K562 (cell line): Measurements from ENCODE around the gene NUTF2. TPM values are rescaled to one million over a fixed set of nuclear protein-coding genes. Genes with fewer than 3 reads are reported as not detected.

ENCODE experiments used
- CSDE1 ChIP-seq, 2 experiments: fragments of 450-650 bp; IDR thresholded peaks; 2 replicates each; pipeline ENCODE4 v1.6.1; 2016; ENCODE audit warnings: mild to moderate bottlenecking in 1 of 2
- E2F8 ChIP-seq: fragments of 450-650 bp; IDR thresholded peaks from 2 replicates; pipeline ENCODE4 v1.7.1; 2018; ENCODE audit warnings: mild to moderate bottlenecking, low read depth; ENCODE audit not compliant: partially characterized antibody
- FOS ChIP-seq: IDR thresholded peaks from 3 replicates; pipeline ENCODE4 v1.6.1; 2011; ENCODE audit not compliant: insufficient read length; ENCODE audit errors: extremely low read depth
- HOMEZ ChIP-seq: fragments of 250-450 bp; sonication (Bioruptor Pico); IDR thresholded peaks from 2 replicates; pipeline ENCODE4 v1.4.0; 2020; ENCODE audit warnings: mild to moderate bottlenecking, moderate library complexity
- KDM2B ChIP-seq: fragments of 250-450 bp; sonication (Bioruptor Pico); IDR thresholded peaks from 2 replicates; pipeline ENCODE4 v1.8.0; 2021; ENCODE audit warnings: mild to moderate bottlenecking, moderate library complexity
- PKNOX1 ChIP-seq: fragments of 450-650 bp; IDR thresholded peaks from 2 replicates; pipeline ENCODE4 v1.6.1; 2016
- RCOR1 ChIP-seq, 2 experiments: IDR thresholded peaks; 2 replicates each; pipeline ENCODE4 v1.6.1; 2012; ENCODE audit warnings: low read depth in 2 of 2, low read length in 2 of 2, borderline replicate concordance in 1 of 2, improper control_type of control experiment in 1 of 2
- SIN3A ChIP-seq, 2 experiments: fragments of 150-350 bp in 1 of 2; IDR thresholded peaks; 2 replicates each; pipeline ENCODE4 v1.6.1; 2011 to 2016; ENCODE audit warnings: borderline replicate concordance in 2 of 2, low read depth in 2 of 2, low read length in 2 of 2, mild to moderate bottlenecking in 2 of 2, moderate library complexity in 2 of 2; ENCODE audit not compliant: control insufficient read depth in 1 of 2
- SRSF3 ChIP-seq: fragments of 200-400 bp; formaldehyde crosslinking; IDR thresholded peaks from 2 replicates; pipeline ENCODE4 v1.6.1; 2016; ENCODE audit warnings: mild to moderate bottlenecking, low read length, moderate library complexity; ENCODE audit not compliant: insufficient read depth
- ZNF282 ChIP-seq: sonication (generic); formaldehyde crosslinking; IDR thresholded peaks from 2 replicates; pipeline ENCODE4 v1.8.1; 2023; ENCODE audit warnings: missing genetic modification reagents
- polyA plus RNA-seq, 8 experiments: library from polyadenylated mRNA; depleted of rRNA in 4 of 8; stranded (reverse) in 5 of 8; unstranded in 3 of 8; fragments of >200 nt; fragmentation: Nextera tagmentation in 2 of 8; fragmentation: Illumina TruSeq in 1 of 8; extraction: Ambion mirVana in 2 of 8; extraction: Trizol in 1 of 8; gene quantifications; 2 replicates each; pipeline versions ENCODE4 v1.2.1 to v1.2.3, GENCODE V29; 2011 to 2014; ENCODE audit warnings: inconsistent platforms in 1 of 8, missing spikeins in 1 of 8
- total RNA-seq, 7 experiments: library from RNA; depleted of rRNA in 6 of 7; stranded (reverse); fragments of >200 nt in 6 of 7; fragmentation: Illumina TruSeq in 2 of 7; extraction: Trizol in 2 of 7; gene quantifications; 2 replicates each; pipeline versions ENCODE4 v1.2.1 to v1.2.3, GENCODE V29; 2011 to 2021; ENCODE audit warnings: low replicate concordance in 1 of 7
- TF ChIP-seq, protein P1 (sequence below): IDR thresholded peaks from 3 replicates; pipeline ENCODE4 v1.6.1; 2011; ENCODE audit warnings: borderline replicate concordance, mild to moderate bottlenecking; ENCODE audit not compliant: insufficient read length, insufficient read depth
- TF ChIP-seq, protein P2 (sequence below): IDR thresholded peaks from 2 replicates; pipeline ENCODE4 v1.6.1; 2014; ENCODE audit warnings: antibody characterized with exemption
- TF ChIP-seq, protein P3 (sequence below): fragments of 250-450 bp; sonication (Bioruptor Pico); IDR thresholded peaks from 2 replicates; pipeline ENCODE4 v1.4.0; 2020; ENCODE audit warnings: mild to moderate bottlenecking, moderate library complexity, borderline replicate concordance

Gene NUTF2
- total and polyA plus RNA-seq, 9 of the 15 experiments (the other 6 are each of a cell fraction or from before 2014, with no cell fraction given): 106 to 248 (median 147) TPM

- TF ChIP-seq, protein P1, sequence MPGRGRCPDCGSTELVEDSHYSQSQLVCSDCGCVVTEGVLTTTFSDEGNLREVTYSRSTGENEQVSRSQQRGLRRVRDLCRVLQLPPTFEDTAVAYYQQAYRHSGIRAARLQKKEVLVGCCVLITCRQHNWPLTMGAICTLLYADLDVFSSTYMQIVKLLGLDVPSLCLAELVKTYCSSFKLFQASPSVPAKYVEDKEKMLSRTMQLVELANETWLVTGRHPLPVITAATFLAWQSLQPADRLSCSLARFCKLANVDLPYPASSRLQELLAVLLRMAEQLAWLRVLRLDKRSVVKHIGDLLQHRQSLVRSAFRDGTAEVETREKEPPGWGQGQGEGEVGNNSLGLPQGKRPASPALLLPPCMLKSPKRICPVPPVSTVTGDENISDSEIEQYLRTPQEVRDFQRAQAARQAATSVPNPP: no peak
- no peak for TF ChIP-seq ZNF282 (CRISPR knock-in tag)
- no peak for TF ChIP-seq SIN3A (IDR thresholded peaks at IDR 0.05; ENCODE audit: borderline replicate concordance in 2 of 2, control insufficient read depth in 1 of 2, low read depth in 2 of 2, low read length in 2 of 2)
- no peak for TF ChIP-seq E2F8
- TF ChIP-seq, protein P2, sequence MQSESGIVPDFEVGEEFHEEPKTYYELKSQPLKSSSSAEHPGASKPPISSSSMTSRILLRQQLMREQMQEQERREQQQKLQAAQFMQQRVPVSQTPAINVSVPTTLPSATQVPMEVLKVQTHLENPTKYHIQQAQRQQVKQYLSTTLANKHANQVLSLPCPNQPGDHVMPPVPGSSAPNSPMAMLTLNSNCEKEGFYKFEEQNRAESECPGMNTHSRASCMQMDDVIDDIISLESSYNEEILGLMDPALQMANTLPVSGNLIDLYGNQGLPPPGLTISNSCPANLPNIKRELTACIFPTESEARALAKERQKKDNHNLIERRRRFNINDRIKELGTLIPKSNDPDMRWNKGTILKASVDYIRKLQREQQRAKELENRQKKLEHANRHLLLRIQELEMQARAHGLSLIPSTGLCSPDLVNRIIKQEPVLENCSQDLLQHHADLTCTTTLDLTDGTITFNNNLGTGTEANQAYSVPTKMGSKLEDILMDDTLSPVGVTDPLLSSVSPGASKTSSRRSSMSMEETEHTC: no peak
- TF ChIP-seq SRSF3: no peak
- 0 out of 2 replicates have a peak, but pooled peaks have one; percentile 12 for TF ChIP-seq PKNOX1
- no peak for TF ChIP-seq HOMEZ (CRISPR knock-in tag)
- no peak for TF ChIP-seq FOS
- TF ChIP-seq, protein P3, sequence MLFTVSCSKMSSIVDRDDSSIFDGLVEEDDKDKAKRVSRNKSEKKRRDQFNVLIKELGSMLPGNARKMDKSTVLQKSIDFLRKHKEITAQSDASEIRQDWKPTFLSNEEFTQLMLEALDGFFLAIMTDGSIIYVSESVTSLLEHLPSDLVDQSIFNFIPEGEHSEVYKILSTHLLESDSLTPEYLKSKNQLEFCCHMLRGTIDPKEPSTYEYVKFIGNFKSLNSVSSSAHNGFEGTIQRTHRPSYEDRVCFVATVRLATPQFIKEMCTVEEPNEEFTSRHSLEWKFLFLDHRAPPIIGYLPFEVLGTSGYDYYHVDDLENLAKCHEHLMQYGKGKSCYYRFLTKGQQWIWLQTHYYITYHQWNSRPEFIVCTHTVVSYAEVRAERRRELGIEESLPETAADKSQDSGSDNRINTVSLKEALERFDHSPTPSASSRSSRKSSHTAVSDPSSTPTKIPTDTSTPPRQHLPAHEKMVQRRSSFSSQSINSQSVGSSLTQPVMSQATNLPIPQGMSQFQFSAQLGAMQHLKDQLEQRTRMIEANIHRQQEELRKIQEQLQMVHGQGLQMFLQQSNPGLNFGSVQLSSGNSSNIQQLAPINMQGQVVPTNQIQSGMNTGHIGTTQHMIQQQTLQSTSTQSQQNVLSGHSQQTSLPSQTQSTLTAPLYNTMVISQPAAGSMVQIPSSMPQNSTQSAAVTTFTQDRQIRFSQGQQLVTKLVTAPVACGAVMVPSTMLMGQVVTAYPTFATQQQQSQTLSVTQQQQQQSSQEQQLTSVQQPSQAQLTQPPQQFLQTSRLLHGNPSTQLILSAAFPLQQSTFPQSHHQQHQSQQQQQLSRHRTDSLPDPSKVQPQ: no peak
- no peak for TF ChIP-seq CSDE1 (IDR thresholded peaks at IDR 0.05)
- no peak for TF ChIP-seq KDM2B (CRISPR knock-in tag)
- TF ChIP-seq RCOR1 (IDR thresholded peaks at IDR 0.05; ENCODE audit: borderline replicate concordance in 1 of 2, low read depth in 2 of 2, low read length in 2 of 2): peak in 1 of 2 experiments; percentile 79; a peak in 1 of 4 replicates
Measured at GRCh38 chr16:67837811-67838210, 8.9 kb upstream of the NUTF2 start (continued).
